HG03280 (cell line): ENCODE data around the gene SIRT7.

Experiments
- ATAC-seq: cut with Tn5 transposase; IDR thresholded peaks from one replicate; pipeline ENCODE4 v1.9.1; 2021; ENCODE audit warnings: mild to moderate bottlenecking, moderate library complexity; ENCODE audit not compliant: unreplicated experiment

Gene SIRT7

DNA sequence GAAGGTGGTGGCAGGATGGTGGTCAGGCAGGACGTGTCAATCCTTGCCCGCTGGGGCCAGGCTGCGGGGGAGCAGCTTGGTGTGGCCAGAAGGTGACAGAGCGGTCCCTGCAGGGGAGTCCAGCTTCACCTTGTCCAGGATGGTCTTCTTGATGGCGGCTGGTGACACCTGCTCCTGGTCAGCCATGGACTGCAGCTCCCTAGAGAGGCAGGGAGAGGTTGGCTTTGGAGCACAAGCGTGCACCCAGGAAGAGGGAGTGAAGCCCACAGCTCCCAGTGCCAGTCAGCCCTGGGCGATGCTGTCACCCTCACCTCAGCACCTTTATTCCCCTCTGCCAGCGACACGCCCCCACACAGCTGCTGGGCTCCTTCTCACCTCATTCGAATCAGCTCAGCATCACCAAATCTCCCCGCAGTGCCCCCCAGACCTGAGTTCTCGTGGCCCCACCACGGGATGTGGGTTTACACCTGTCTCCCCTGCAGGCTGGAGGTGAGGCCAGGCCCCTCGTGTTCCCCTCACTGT is 15.3 kb upstream of the SIRT7 start:
- no peak for ATAC-seq

DNA sequence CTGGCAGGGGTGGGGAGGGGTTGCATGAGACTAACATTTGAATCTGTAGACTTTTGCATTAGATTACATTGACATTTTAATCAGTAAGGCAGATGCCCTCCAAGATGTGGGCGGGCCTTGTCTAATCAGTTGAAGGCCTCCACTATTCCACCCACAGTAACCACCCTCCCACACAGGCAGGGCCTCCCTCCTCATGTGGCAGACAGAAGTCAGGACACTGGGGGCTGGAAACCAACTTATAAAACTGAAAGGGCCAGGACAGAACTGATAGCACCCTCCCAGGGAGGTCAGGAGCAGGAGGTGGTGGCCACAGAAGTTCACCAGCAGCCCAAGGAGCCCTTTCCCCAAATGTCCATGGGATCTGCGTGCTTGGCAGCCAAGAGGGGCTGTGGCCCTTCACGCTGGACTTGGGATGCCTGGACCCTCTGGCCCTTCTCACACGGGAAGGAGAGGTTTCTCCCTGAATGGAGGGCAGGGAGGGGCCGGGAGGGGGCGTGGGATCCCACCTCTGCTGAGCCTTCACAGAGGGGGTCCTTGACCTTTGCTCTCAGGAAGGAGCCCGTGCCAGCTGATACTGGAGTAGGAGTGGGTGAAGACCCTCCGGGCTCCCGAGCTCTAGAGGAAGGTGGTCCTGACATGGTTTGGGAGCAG is 14.5 kb upstream of the SIRT7 start:
- ATAC-seq = no peak

- no peak for ATAC-seq
These were observed 13.8 kb upstream of the SIRT7 start for GRCh38 chr17:81931557-81932332.

- ATAC-seq = no peak
These were observed 13.2 kb upstream of the SIRT7 start for GRCh38 chr17:81931189-81931556.

DNA sequence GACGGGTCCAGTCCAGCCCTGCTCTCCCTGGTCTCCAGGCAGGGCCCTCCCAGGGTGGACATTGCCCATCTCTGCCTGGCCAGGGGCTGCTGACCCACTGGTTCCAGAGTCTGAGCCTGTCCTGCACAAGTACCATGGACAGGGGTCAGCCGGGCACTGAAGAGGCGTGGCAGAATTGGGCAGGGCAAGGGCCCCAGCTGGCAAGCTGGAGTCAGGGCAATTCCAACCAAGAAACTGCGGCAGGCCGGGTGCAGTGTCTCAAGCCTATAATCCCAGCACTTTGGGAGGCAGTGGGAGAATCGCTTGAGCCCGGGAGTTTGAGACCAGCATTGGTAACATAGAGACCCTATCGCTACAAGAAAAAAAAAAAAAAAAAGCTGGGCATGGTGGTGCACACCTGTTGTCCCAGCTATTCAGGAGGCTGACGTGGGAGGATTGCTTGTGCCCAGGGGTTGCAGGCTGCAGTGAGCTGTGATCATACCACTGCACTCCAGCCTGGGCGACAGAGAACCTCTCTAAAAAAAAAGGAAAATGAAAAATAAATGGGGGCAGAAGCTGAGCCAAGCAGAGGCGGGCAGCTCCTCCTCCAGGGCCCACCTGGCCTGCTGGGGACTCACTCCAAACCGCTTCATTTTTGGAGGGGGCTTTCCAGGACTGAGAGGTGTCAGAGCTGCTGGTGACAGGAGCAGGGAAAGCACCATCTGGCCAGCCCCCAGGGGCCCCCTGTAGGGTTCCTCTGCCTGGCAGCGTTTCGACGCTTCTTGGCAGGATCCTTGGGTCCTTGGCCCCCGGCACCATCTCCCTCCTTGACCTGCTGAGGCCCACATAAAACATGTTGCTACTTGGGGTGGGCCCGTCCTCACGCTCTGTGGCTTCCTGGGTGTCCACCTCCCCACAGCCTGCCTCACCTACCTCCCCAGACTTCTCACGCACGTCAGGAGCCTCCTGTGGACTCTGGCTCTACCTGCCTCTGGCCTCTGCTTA is 12.5 kb upstream of the SIRT7 start:
- ATAC-seq = no peak

DNA sequence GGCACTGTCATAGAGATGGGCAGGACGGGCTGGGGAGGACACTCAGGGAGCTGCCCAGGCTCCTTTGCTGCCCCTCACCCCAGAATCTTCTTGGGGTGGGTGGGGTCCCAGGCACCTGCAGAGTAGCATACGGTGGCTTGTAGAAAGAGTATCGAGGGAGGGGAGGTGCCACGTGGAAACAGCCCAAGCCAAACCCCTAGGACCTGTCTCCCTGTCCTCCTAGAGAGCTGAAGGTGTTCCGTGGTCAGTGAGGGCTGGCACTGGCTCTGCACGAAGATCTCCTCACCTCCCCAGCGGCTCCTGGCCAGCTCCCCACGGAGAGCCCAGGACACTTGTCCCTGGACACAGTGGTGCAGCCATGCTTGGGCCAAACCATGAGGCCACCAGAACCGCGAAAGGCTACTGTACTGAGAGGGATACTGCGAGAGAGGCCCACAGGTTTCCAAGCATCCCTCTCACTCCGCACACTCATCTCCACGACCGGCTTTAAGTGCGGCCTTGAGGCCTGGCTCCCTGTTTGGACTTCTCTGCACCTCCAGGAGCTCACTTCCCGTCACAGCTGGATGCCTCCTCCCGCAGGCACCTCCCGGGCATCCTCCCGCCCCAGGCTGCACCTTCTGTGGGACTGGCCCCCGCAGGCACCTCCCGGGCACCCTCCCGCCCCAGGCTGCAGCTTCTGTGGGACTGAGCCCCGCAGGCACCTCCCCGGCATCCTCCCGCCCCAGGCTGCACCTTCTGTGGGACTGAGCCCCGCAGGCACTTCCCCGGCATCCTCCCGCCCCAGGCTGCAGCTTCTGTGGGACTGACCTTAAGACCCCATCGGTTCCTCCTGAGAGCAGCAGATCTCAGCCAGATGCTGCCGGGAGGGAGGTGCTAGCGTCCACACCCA is 11.5 kb upstream of the SIRT7 start:
- ATAC-seq = no peak

GRCh38 chr17:81928544-81929252 is 10.7 kb upstream of the SIRT7 start:
- ATAC-seq = no peak

GRCh38 chr17:81927653-81928543 is 9.9 kb upstream of the SIRT7 start, which contains the start of gene MAFG:
MAFG (minus strand) TSS chr17:81927735; CDS start chr17:81923185, 4,550 bp downstream.
- peak; percentile 74 for ATAC-seq

GRCh38 chr17:81927152-81927652 is 9.2 kb upstream of the SIRT7 start:
- ATAC-seq = peak; percentile 17

DNA sequence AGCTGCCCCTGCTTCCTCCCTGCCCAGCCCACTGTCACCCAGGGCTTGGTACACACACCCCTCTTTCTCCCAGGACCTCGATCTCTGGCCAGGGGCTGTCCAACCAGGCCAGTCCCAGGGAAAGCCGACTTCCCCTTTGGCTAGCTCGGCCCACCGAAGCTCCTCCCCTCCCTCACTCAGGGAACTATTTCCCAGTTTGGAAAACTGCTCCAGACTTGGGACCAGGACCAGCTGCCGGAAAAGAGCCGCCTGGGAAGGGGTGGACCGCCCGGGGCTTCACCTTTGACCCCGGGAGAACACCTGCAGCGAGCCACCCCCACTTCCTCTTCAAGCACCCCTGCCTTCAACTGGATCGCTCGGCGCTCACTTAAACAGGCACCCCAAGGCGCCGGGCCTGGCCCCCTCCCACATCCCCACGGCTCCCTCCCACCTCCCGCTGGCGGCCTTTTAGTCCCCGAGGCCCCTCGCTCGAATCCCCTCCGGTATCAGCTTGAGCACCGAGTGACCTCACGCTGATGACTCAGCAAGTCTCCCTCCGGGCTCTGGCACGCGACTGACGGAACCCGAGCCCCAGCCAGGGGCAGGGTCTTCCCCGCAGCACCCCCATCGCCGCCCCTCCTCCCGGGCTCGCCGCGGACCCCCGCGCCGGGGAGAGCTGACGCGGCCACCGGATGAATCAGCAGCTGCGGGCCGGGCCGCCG is 8.6 kb upstream of the SIRT7 start:
- peak; percentile 13 for ATAC-seq

DNA sequence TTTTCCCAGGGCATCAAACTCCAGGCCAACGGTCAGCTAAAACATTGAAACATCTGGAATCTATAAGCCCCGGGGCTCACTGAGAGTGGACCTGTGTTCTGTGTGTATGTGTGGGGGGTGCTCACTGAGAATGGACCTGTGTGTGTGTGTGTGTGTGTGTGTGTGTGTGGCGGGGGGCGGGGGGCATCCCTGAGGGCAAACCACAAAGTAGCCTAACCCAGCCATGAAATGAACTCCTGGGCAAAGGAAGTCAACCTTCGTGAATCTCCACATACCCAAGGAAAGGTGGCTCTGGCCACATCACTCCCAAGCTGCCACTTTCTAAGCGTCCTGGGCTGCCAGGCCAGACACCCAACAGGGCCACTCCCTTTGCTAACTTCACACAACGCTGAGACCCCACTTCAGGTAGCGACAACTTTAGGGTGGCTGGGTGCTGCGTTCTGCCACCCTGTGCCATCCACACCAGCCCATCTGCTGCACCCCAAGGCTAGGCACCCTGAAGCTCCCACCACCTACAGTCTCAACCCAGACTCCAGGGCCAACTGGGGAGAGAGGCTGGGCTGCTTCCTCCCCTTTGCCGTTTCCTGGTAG is 8.0 kb upstream of the SIRT7 start:
- ATAC-seq = no peak

DNA sequence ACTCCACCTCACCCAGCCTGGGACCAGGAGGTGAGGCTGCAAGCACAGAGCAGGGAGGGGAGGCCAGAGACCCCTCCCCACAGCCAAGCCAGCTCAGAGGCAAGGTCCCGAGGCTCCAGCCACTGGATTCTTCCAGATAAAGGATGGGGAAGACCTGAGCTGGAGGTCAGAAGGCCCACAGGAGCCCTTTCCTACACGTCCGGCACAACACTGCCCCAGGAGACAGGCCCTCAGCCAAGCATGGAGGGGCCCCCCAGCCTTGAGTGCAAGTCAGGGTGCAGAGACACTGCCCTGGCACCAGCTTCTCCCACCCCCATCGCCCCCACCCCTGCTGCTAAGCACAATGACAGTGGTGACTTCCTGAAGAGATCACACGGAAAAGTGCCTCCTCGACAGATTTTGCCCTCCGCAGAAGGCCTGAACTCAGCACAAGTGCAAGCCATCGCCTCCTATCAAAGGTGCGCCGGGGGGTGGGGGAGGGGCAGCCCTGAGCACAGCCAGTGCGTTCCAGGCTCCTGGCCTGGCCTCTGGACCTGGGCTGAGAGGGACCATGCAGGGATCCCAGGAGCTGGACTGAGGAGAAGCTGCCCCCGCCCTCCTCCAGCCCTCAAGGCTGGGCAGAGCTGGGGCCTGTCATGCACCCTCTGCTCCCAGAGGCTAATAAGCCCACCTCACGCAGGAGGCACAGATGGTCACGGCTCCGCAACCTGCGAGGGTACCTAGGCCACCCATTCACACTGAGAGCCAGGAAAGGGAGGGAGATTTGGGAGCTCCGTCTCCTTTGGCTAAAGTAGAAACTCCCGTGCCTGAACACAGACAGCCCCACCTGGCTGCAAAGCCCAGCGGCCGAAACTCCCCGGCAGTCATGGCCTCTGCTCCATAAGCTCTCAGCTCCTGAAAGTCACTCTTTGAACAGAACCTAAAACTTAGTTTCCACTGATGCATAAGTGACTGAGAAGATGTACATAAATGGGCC is 6.9 kb upstream of the SIRT7 start:
- no peak for ATAC-seq

- no peak for ATAC-seq
These were observed 5.6 kb upstream of the SIRT7 start for GRCh38 chr17:81923302-81924260.

DNA sequence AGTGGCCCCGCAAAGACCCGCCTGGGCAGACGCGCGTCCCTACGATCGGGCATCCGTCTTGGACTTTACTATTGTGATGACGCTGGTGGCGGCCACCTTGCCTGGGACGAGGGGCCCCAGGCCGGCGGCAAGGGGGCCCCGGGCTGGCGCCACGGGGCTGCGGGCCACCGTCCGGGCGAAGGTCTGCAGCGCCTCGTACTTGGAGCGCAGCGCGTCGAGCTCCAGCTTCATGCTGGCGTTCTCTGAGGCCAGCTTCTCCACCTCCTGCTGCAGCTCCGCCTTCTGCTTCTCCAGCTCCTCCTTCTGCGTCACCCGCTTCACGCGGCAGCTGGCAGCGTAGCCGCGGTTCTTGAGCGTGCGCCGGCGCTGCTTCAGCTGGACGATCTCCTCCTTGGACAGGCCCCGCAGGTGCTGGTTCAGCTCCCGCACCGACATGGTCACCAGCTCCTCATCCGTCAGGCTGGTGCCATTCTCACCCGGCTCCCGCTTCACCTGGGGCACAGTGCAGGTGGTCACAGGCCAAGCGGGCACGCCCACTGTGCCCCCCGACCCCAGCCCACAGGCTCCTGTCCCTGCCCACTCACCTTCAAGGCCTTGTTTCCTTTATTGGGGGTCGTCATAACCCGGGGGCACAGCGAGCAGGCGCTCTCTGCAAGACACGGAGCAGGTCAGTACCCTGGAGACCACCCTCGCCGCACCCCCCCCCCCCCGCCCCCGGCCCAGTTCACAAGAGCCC is 4.8 kb upstream of the SIRT7 start:
- no peak for ATAC-seq
